Keratinocyte (primary cell): ENCODE measurements around the gene GLP2R. TPM values are rescaled to one million over a fixed set of nuclear protein-coding genes. Genes with fewer than 3 reads are reported as not detected.

Source experiments
- DNase-seq: peaks from one replicate; pipeline ENCODE4 v3.0.0-alpha.2; 2011; ENCODE audit warnings: low read depth, missing footprints, low spot score
- FAIRE-seq: peaks from 2 replicates; lab custom pipeline; 2011; peaks lifted over from hg19 to GRCh38; lab: Jason Lieb, UNC
- H2AFZ ChIP-seq: 2 replicates; pipeline ENCODE4 v1.6.0; 2012; ENCODE audit warnings: low read length, control low read depth, inconsistent platforms; ENCODE audit not compliant: control insufficient read depth
- H3K27ac ChIP-seq: 2 replicates; pipeline ENCODE4 v1.5.1; 2011; ENCODE audit warnings: low read length; ENCODE audit not compliant: control insufficient read depth, insufficient read depth
- H3K27me3 ChIP-seq: 3 replicates; pipeline ENCODE4 v1.6.0; 2011; ENCODE audit warnings: low read length; ENCODE audit not compliant: control insufficient read depth, insufficient read depth; ENCODE audit errors: extremely low read depth
- H3K36me3 ChIP-seq, 2 experiments: 2 replicates in 1 of 2; 3 replicates in 1 of 2; pipeline ENCODE4 v1.5.1; 2011; ENCODE audit warnings: low read length in 2 of 2, mild to moderate bottlenecking in 1 of 2; ENCODE audit not compliant: control insufficient read depth in 2 of 2, insufficient read depth in 2 of 2; ENCODE audit errors: extremely low read depth in 1 of 2
- H3K4me1 ChIP-seq: 3 replicates; pipeline ENCODE4 v1.5.1; 2011; ENCODE audit warnings: low read length; ENCODE audit not compliant: control insufficient read depth, insufficient read depth; ENCODE audit errors: extremely low read depth
- H3K4me2 ChIP-seq: 3 replicates; pipeline ENCODE4 v1.6.0; 2011; ENCODE audit warnings: low read depth, low read length; ENCODE audit not compliant: control insufficient read depth, insufficient read depth; ENCODE audit errors: extremely low read depth
- H3K4me3 ChIP-seq, 3 experiments: fragments of 200-600 bp in 1 of 3; sonication (generic) in 1 of 3; 2 replicates in 2 of 3; 3 replicates in 1 of 3; pipeline ENCODE4 v1.5.1; 2011 to 2016; ENCODE audit warnings: low read length in 3 of 3, mild to moderate bottlenecking in 3 of 3, control low read depth in 2 of 3, inconsistent platforms in 1 of 3, low read depth in 1 of 3, mixed read lengths in 1 of 3, mixed run types in 1 of 3, moderate library complexity in 1 of 3; ENCODE audit not compliant: control insufficient read depth in 2 of 3, insufficient read depth in 2 of 3; ENCODE audit errors: extremely low read depth in 1 of 3
- H3K79me2 ChIP-seq: 2 replicates; pipeline ENCODE4 v1.6.0; 2012; ENCODE audit warnings: low read length; ENCODE audit not compliant: control insufficient read depth, insufficient read depth
- H3K9ac ChIP-seq: 3 replicates; pipeline ENCODE4 v1.6.0; 2011; ENCODE audit warnings: low read length; ENCODE audit not compliant: control insufficient read depth, insufficient read depth; ENCODE audit errors: extremely low read depth
- H3K9me1 ChIP-seq: 3 replicates; pipeline ENCODE4 v1.6.0; 2011; ENCODE audit warnings: low read length; ENCODE audit not compliant: control insufficient read depth, insufficient read depth; ENCODE audit errors: extremely low read depth
- H3K9me3 ChIP-seq: 2 replicates; pipeline ENCODE4 v1.5.1; 2012; ENCODE audit warnings: low read depth, low read length; ENCODE audit not compliant: control insufficient read depth
- H4K20me1 ChIP-seq: 3 replicates; pipeline ENCODE4 v1.6.0; 2011; ENCODE audit warnings: low read length; ENCODE audit not compliant: control insufficient read depth, insufficient read depth; ENCODE audit errors: extremely low read depth
- CTCF ChIP-seq, 3 experiments: IDR thresholded peaks in 1 of 3; conservative IDR thresholded peaks in 1 of 3; optimal IDR thresholded peaks in 1 of 3; 2 replicates in 2 of 3; 3 replicates in 1 of 3; pipeline versions ENCODE3 to v1.5.1; 2011; ENCODE audit warnings: low read length in 3 of 3, mild to moderate bottlenecking in 3 of 3, moderate library complexity in 2 of 3, control low read depth in 1 of 3, inconsistent platforms in 1 of 3; ENCODE audit not compliant: insufficient read depth in 2 of 3; ENCODE audit errors: extremely low read depth in 1 of 3
- EZH2 ChIP-seq: IDR thresholded peaks from one replicate; pipeline ENCODE4 v1.6.1; 2012; ENCODE audit warnings: inconsistent platforms, mild to moderate bottlenecking, low read length, moderate library complexity
- dilution Hi-C: fragments of 300-500 bp; cut with MboI; formaldehyde crosslinking; loops from one replicate; pipeline ENCODE4 v1.7.0; 2020; ENCODE audit warnings: low sequenced_read_pairs; ENCODE audit not compliant: extremely low pct_ligation_motif_present
- polyA plus RNA-seq, 5 experiments: library from polyadenylated mRNA; depleted of rRNA in 3 of 5; stranded (reverse) in 3 of 5; stranded (forward) in 1 of 5; unstranded in 1 of 5; fragments of >200 nt; gene quantifications; 1 replicate in 1 of 5; 2 replicates in 3 of 5; 3 replicates in 1 of 5; pipeline versions ENCODE4 v1.2.1 to v1.2.3, GENCODE V29; 2011 to 2012; ENCODE audit warnings: missing spikeins in 2 of 5, low read depth in 1 of 5, low replicate concordance in 1 of 5

Gene GLP2R
- polyA plus RNA-seq, 1 donor (not counting 4 experiments of a cell fraction or from before 2014, with no cell fraction given) = not detected

GRCh38 chr17:9859781-9860180 is 34.1 kb downstream of the GLP2R start:
- no peaks in the 10 kb centered on the region for H3K9me1 ChIP-seq
- H3K79me2 ChIP-seq = no peaks in the 10 kb centered on the region
- no peak overlapping the region for H3K4me3 ChIP-seq
- FAIRE-seq (no peak), DNase-seq (no peak)
- H3K4me2 ChIP-seq = no peak overlapping the region
- H3K27ac ChIP-seq = no peak overlapping the region
- no peaks in the 10 kb centered on the region for H3K9me3 ChIP-seq
- TF ChIP-seq EZH2 (no peak), CTCF (optimal IDR thresholded peaks at IDR 0.05 in 1 of 3, IDR thresholded peaks at IDR 0.05 in 1 of 3, conservative IDR thresholded peaks at IDR 0.05 in 1 of 3; ENCODE audit: extremely low read depth in 1 of 3, insufficient read depth in 2 of 3, low read length in 3 of 3) (no peak)
- no peaks in the 10 kb centered on the region for H3K27me3 ChIP-seq
- no peaks in the 10 kb centered on the region for H3K4me1 ChIP-seq
- H3K36me3 ChIP-seq = no peaks in the 10 kb centered on the region
- no peaks in the 10 kb centered on the region for H4K20me1 ChIP-seq
- H2AFZ ChIP-seq = no peak overlapping the region
- H3K9ac ChIP-seq = no peak overlapping the region
- dilution Hi-C loops = no loop called here

DNA sequence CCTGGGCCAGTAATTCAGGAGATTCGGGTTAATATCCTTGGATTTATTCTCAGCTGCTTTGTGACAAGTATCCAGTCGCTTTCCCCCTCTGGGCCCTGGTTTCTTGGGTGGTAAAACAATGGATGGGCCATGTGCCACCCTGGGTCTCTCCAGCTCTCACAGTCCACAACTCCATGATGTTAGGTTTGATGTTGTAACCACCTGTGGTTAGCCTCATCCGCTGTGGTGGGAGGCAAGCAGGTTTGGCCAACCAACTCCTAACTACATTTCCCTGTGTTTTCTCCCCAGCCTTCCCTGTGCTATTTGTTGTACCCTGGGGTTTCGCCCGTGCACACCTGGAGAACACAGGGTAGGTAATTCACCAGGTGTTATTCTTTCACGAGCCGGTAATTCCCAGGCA is 35.1 kb downstream of the GLP2R start:
- H3K36me3 ChIP-seq = no peaks in the 10 kb centered on the region
- H2AFZ ChIP-seq = no peak overlapping the region
- H3K9me1 ChIP-seq = no peaks in the 10 kb centered on the region
- no peak overlapping the region for H3K4me3 ChIP-seq
- TF ChIP-seq CTCF (optimal IDR thresholded peaks at IDR 0.05 in 1 of 3, IDR thresholded peaks at IDR 0.05 in 1 of 3, conservative IDR thresholded peaks at IDR 0.05 in 1 of 3; ENCODE audit: extremely low read depth in 1 of 3, insufficient read depth in 2 of 3, low read length in 3 of 3) (no peak), EZH2 (no peak)
- no peak overlapping the region for H3K27ac ChIP-seq
- DNase-seq = no peak
- no peaks in the 10 kb centered on the region for H3K27me3 ChIP-seq
- H3K4me1 ChIP-seq = no peaks in the 10 kb centered on the region
- no peak overlapping the region for H3K4me2 ChIP-seq
- FAIRE-seq = no peak
- H4K20me1 ChIP-seq = no peaks in the 10 kb centered on the region
- dilution Hi-C loops = no loop called here
- H3K79me2 ChIP-seq = no peaks in the 10 kb centered on the region
- H3K9ac ChIP-seq = no peak overlapping the region
- H3K9me3 ChIP-seq = no peaks in the 10 kb centered on the region
